ENCODE results near the gene GSTM5.
"Not testable (repeated sequence)": the region's sequence is repeated elsewhere in the genome, so short reads cannot be mapped to it uniquely, and the experiment has no call there.

GSTM5 gene

GRCh38 chr1:109697861-109698260 is 14.2 kb upstream of the GSTM5 start:
- not testable (repeated sequence) for DNase-seq

- DNase-seq = not testable (repeated sequence)
Observed at GRCh38 chr1:109702940-109703339, 9.1 kb upstream of the GSTM5 start.

GRCh38 chr1:109704173-109704572 is 7.9 kb upstream of the GSTM5 start:
- no peak for DNase-seq

GRCh38 chr1:109705411-109705810 is 6.6 kb upstream of the GSTM5 start:
- no peak for DNase-seq

GRCh38 chr1:109708949-109709348 is 3.1 kb upstream of the GSTM5 start:
- DNase-seq = not testable (repeated sequence)

GRCh38 chr1:109709822-109710221 is 2.2 kb upstream of the GSTM5 start:
- not testable (repeated sequence) for DNase-seq

- no peak for DNase-seq
Observed at GRCh38 chr1:109712321-109712864, 342 bp downstream of the GSTM5 start.

- no peak for DNase-seq
Observed at GRCh38 chr1:109713636-109714035, 1.6 kb downstream of the GSTM5 start.

- no peak for DNase-seq
Observed at GRCh38 chr1:109714661-109715372, 2.8 kb downstream of the GSTM5 start.

GRCh38 chr1:109716121-109716520 is 4.1 kb downstream of the GSTM5 start:
- no peak for DNase-seq

GRCh38 chr1:109716570-109717090 is 4.6 kb downstream of the GSTM5 start:
- DNase-seq = no peak

GRCh38 chr1:109717729-109718128 is 5.7 kb downstream of the GSTM5 start:
- no peak for DNase-seq

GRCh38 chr1:109718495-109718894 is 6.4 kb downstream of the GSTM5 start:
- DNase-seq = no peak

- DNase-seq = peak; percentile 32
Observed at GRCh38 chr1:109719337-109719837, 7.3 kb downstream of the GSTM5 start.

- no peak for DNase-seq
Observed at GRCh38 chr1:109721042-109721441, 9.0 kb downstream of the GSTM5 start.

GRCh38 chr1:109721971-109722370 is 9.9 kb downstream of the GSTM5 start:
- DNase-seq = no peak

GRCh38 chr1:109722908-109723691 is 11.0 kb downstream of the GSTM5 start:
- no peak for DNase-seq

- DNase-seq = no peak
Observed at GRCh38 chr1:109724933-109725332, 12.9 kb downstream of the GSTM5 start.

GRCh38 chr1:109725510-109725909 is 13.5 kb downstream of the GSTM5 start:
- DNase-seq = no peak

- DNase-seq = no peak
Observed at GRCh38 chr1:109726007-109726406, 14.0 kb downstream of the GSTM5 start.

GRCh38 chr1:109726728-109727373 is 14.8 kb downstream of the GSTM5 start:
- DNase-seq = no peak

- no peak for DNase-seq
Observed at GRCh38 chr1:109728870-109729269, 16.8 kb downstream of the GSTM5 start.

GRCh38 chr1:109730666-109731065 is 18.6 kb downstream of the GSTM5 start:
- DNase-seq = no peak

Measured in activated CD4-positive, alpha-beta T cell treated with anti-CD3 and anti-CD28 coated beads, Interleukin-2, amount 50 U/mL, for 16 hours (primary cell).